ENCODE data around the gene CYB5D1.

The CYB5D1 gene

DNA sequence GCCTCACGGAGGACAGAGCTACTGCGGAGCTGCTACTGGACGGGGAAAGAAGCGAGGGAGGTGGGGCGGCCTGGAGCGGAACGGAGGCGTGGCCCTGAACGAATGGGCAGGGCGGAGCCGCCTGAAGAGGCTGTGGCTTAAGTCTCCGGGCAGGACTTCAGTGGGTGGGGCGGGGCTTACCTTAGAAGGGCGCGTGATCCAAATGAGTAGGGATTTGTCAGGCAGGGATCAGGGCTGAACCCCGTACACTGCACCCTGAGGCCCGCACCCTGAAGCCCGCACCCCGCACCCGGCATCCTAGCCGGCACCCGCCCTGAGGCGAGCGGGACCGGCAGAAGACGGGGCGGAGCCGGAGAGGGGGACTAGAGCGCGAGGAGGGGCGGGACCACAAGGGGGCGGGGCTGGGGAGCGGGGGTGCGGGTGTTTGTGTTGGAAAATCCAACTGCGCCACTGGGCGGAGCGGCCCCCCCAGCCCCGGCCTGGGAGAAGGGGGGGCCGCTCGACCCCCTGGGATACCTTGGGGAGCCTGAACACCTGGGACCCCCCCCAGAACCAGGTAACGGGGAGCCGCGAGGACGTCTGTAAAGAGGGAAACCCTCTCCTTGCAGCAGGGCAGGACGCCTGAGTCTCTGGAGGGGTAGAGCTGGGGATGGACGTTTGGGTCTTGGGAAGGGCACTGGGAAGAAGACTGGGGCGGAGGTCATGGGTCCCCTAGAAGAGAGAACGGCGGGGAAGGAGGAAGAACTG, 23.8 kb upstream of the CYB5D1 start, which contains the start of gene KDM6B:
KDM6B (plus strand) TSS at position 423 of the 747 bp plus-strand sequence. CDS start 11,338 bp downstream, outside the sequence.
- peak; percentile 69 for DNase-seq (ENCODE audit: low read depth)

GRCh38 chr17:7834542-7834956, 23.3 kb upstream of the CYB5D1 start:
- peak; percentile 46 for DNase-seq (ENCODE audit: low read depth)

- DNase-seq (ENCODE audit: low read depth): peak; percentile 76
Observed at GRCh38 chr17:7834957-7835813, 22.6 kb upstream of the CYB5D1 start.

DNA sequence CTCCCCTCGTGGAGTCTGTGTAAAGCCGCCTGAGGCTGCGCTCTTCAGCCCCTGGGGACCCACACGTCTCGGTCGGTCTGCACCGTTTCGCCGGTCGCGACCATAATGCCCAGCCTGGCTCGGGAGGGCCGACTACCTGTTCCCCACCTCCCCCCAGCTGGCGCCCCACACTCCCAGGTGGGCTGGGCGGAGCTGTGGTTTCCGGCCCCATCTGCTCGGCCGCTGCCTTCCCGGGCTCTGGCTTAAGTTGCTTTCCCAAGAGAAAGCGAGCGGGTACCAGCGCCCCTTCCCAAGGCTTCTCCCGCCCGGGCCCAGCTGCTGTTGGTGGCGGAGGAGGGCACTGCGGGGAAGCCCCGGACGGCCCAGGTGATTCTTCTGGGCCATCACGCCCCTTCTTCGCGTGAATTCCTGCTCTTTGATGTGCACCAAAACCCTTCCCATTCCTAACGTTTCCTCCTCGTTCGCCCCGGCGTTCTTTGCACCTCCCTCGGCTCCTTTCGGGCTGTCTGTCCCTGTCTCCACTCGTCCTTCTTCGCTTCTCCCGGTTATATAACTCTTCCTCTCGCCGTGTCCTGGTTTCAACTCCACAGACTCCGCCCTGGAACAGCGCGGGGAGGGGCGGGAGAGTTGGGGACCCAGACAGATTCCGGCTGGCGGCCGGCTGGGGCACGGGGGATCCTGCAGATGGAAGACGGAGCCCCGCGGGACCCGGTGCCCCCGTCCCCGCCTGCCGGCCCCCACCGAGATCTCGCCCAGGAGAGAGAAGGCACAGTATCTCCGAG, 21.8 kb upstream of the CYB5D1 start:
- DNase-seq (ENCODE audit: low read depth): no peak

DNA sequence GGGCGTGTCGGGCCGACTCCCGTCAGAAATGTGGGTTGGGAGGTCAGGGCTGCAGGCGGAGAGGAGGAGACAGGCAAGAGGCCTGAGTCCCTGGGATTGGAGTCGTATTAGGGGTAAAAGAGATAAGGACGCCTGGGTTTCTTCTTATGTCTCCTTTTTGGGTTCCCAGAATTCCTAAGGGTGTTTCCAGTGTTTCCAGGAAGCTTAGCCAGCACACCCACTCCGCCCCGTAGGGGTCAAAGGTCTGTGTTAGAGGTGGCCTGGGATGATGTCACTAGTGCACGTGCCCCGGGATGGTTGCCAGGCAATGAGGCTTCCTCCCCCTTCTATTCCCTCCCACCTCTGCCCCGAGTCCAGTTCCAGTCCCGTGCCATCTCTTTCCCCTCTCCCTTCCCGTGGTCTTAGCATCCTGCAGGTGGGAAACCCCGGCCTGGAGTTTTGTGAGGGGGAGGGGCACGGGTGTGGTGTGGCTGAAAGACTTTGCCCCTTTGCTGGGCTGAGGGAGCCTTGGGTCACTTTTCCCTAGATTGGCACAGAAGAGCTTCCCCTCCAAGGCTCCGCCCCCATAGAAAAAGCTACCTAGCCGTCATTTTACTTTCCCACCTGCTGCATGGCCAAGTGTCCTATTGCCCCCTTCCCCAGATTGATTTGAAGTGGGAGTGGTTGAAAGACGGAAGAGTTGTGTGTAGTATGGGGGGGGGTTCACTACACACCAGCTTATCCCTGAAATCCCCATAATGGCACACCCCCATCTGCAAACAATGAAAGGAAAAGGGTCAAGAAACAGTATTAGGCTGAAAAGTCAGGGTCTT, 21.0 kb upstream of the CYB5D1 start:
- DNase-seq (ENCODE audit: low read depth): no peak

GRCh38 chr17:7837408-7838088, 20.3 kb upstream of the CYB5D1 start:
- no peak for DNase-seq (ENCODE audit: low read depth)

- DNase-seq (ENCODE audit: low read depth): no peak
Observed at GRCh38 chr17:7838090-7839075, 19.4 kb upstream of the CYB5D1 start.

DNA sequence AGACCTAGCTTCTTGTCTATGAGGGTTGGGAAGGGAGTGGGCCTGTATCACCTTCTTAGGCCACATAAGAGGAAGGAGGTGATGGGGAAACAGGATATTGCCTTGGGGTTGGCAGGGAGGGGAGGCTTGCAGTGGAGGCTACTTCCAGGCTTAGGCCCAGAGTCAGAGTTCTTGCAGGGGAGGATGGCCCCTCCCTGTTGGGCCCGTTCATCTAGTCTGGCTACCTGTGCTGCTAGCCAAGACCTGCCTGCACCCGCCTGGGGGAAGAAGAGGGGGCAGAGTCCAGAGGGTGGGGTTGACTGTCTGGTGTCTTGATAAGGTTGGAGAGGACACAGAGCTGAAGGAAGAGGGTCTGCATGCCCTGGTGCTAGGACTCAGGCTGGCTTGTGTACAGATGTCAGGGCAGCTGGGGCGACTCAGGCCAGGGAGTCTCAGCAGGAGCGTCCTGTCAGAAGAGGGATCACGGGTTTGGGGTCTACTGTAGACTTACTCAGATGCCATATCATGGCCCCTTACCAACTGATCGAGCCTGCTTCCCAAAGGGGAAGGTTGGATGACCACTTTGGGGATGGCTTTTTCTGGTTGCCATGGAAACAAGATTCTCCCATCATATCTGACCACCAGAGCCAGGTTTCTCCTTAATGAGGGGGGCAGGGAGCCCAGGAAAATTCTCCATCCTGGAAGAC, 18.5 kb upstream of the CYB5D1 start:
- DNase-seq (ENCODE audit: low read depth): no peak

DNA sequence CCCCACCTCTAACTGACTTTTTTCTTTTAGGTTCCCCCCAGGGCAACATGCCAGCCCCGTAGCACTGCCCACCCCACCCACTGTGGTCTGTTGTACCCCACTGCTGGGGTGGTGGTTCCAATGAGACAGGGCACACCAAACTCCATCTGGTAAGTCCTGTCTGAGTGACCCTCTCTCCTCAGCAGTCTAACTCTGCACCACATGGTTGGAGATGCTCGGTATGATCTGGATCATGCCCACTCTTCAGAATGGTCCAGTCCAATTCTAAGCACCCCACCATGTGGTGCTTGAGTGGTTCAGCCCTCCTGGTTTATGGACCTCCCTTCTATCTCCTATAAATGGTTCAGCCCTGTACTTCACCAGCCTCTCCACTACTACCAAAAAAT, 17.9 kb upstream of the CYB5D1 start:
- DNase-seq (ENCODE audit: low read depth): no peak

GRCh38 chr17:7840441-7840840, 17.4 kb upstream of the CYB5D1 start:
- DNase-seq (ENCODE audit: low read depth): no peak

DNA sequence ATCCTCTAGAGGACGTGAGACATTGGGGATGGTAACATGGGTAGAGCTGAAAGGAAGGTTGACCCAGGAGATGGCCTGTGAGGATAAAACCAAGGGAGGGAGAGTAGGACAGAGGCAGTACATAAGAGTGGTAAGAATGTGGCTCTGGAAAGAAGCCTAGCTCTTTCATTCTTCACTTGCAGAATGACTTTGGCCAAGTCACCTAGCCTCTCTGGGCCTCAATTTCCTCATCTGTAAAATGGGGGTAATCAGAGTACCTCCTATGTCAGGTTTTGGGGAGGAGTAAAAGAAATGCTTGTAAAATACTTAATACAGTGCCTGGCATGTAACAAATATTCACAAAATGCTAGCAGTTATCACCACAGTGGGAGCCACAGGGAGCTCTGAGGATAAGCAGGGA, 16.9 kb upstream of the CYB5D1 start:
- DNase-seq (ENCODE audit: low read depth): no peak

DNA sequence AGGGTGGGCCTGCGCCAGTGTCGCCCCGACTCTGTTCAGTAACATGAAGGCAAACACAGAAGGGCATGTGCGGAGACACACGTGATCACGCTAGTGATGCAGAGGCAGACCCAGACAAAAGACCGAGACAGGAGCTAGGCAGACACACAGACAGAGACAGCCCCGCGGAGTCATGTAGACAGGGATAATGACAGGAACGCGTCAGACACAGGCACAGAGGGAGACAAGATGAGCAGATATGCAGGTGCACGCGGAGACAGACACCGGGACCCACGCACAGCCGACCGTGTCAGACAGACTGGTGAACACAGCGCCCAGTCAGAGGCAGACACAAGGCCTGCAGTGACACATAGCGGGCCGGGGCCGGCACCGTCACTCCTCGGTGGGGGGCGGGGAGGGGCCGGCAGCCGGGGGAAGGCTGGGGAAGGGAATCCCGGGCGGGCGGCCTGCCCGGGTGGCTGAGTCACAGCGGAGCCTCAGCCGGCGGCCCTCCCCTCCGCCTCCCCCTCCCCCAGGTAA, 16.3 kb upstream of the CYB5D1 start:
- DNase-seq (ENCODE audit: low read depth): peak; percentile 92

- peak; percentile 80 for DNase-seq (ENCODE audit: low read depth)
Observed at GRCh38 chr17:7841915-7842379, 15.9 kb upstream of the CYB5D1 start.

DNA sequence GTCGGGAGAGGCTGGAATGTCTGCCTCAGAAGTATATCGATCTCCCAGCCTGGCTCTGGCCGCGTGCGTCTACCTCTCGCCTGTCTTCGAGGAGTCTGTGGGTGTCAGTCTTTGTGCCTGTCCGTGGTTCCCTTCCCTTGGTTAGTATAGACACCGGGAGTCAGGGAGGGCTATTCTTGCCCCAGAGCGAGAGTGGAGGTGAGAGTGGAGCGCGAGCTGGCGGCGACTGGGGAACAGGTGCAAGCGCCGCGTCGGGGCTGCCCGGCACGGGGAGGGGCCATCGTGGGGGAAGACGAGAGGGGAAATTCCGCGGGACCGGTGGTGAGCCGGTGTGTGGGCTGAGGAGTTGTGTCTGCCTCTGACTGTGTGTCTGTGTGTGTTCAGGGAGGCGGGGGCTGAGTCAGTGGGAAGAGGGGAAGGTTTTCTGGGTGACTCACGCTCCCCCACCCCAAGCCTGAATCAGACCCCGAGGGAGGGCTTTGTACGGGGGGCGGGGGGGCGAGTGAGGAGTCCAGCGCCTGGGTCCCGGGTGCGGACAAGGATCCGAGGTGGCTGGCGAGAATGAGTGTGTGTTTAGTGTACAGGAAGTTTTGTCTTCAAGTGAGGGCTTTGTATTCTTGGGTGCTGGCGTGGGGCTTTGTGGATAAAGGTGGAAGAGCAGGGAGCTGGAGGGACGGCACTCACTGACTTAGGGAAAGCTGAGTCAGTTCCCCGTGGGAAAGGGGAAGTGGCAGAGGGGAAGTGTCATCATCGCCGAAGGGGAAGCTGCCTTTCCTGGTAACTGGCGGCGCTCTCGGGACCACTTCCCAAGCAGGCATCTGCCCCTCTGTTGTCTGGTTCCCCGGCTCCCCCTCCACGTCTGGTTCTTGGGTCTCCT, 15.2 kb upstream of the CYB5D1 start:
- peak; percentile 98 for DNase-seq (ENCODE audit: low read depth)

- DNase-seq (ENCODE audit: low read depth): no peak
Observed at GRCh38 chr17:7843257-7843535, 14.6 kb upstream of the CYB5D1 start.

GRCh38 chr17:7843536-7844291, 14.1 kb upstream of the CYB5D1 start:
- DNase-seq (ENCODE audit: low read depth): peak; percentile 91
